HepG2 (cell line): ENCODE results near the gene ZNF451. TPM values are rescaled to one million over a fixed set of nuclear protein-coding genes. Genes with fewer than 3 reads are reported as not detected.

Source experiments
- ATM ChIP-seq: fragments of 450-650 bp; IDR thresholded peaks from 2 replicates; pipeline ENCODE4 v1.7.1; 2017; ENCODE audit warnings: mild to moderate bottlenecking, borderline replicate concordance
- BCLAF1 ChIP-seq: fragments of 450-650 bp; IDR thresholded peaks from 2 replicates; pipeline ENCODE4 v1.6.1; 2017; ENCODE audit warnings: mild to moderate bottlenecking
- ELF3 ChIP-seq: IDR thresholded peaks from 2 replicates; pipeline ENCODE4 v1.6.1; 2016; ENCODE audit warnings: missing genetic modification reagents, missing compliant biosample characterization
- JDP2 ChIP-seq: sonication (generic); formaldehyde crosslinking; IDR thresholded peaks from 2 replicates; pipeline ENCODE4 v1.8.1; 2022; ENCODE audit warnings: missing genetic modification reagents, borderline replicate concordance
- LRRFIP1 ChIP-seq: sonication (generic); formaldehyde crosslinking; conservative IDR thresholded peaks from 2 replicates; pipeline ENCODE4 v1.4.0; 2020; ENCODE audit warnings: missing genetic modification reagents
- MAFG ChIP-seq: sonication (generic); formaldehyde crosslinking; IDR thresholded peaks from 2 replicates; pipeline ENCODE4 v1.5.1; 2020; ENCODE audit warnings: mild to moderate bottlenecking, missing genetic modification reagents
- NAIF1 ChIP-seq: sonication (generic); formaldehyde crosslinking; IDR thresholded peaks from 2 replicates; pipeline ENCODE4 v1.5.0; 2020; ENCODE audit warnings: mild to moderate bottlenecking, missing genetic modification reagents, borderline replicate concordance
- NRL ChIP-seq: sonication (generic); formaldehyde crosslinking; IDR thresholded peaks from 2 replicates; pipeline ENCODE4 v1.5.0; 2020; ENCODE audit warnings: missing genetic modification reagents, mild to moderate bottlenecking, moderate library complexity, borderline replicate concordance
- ONECUT2 ChIP-seq: sonication (generic); formaldehyde crosslinking; IDR thresholded peaks from 2 replicates; pipeline ENCODE4 v1.4.0; 2020; ENCODE audit warnings: missing genetic modification reagents
- POLR2G ChIP-seq: fragments of 200-400 bp; formaldehyde crosslinking; IDR thresholded peaks from 2 replicates; pipeline ENCODE4 v1.6.1; 2018; ENCODE audit warnings: mild to moderate bottlenecking, low read depth, low read length, moderate library complexity
- PRMT3 ChIP-seq: sonication (generic); formaldehyde crosslinking; IDR thresholded peaks from 2 replicates; pipeline ENCODE4 v1.8.1; 2022; ENCODE audit warnings: low read depth, mild to moderate bottlenecking, moderate library complexity, missing genetic modification reagents, borderline replicate concordance
- RNF2 ChIP-seq: fragments of 450-650 bp; conservative IDR thresholded peaks from 2 replicates; pipeline ENCODE4 v1.6.1; 2016; ENCODE audit warnings: low read depth
- SNRNP70 ChIP-seq: fragments of 200-400 bp; formaldehyde crosslinking; IDR thresholded peaks from 2 replicates; pipeline ENCODE4 v1.6.1; 2017; ENCODE audit warnings: mild to moderate bottlenecking, low read depth, low read length, moderate library complexity
- SP140L ChIP-seq: sonication (generic); formaldehyde crosslinking; IDR thresholded peaks from 2 replicates; pipeline ENCODE4 v1.4.0; 2020; ENCODE audit warnings: missing genetic modification reagents, borderline replicate concordance
- STAT5B ChIP-seq: sonication (generic); formaldehyde crosslinking; IDR thresholded peaks from 2 replicates; pipeline ENCODE4 v1.4.0; 2020; ENCODE audit warnings: missing genetic modification reagents
- ZNF484 ChIP-seq: sonication (generic); formaldehyde crosslinking; IDR thresholded peaks from 2 replicates; pipeline ENCODE4 v1.5.1; 2020; ENCODE audit warnings: mild to moderate bottlenecking, low read depth, missing genetic modification reagents, borderline replicate concordance
- ZNF607 ChIP-seq: sonication (generic); formaldehyde crosslinking; IDR thresholded peaks from 2 replicates; pipeline ENCODE4 v1.5.1; 2020; ENCODE audit warnings: missing genetic modification reagents, mild to moderate bottlenecking, borderline replicate concordance
- ZNF644 ChIP-seq: IDR thresholded peaks from 2 replicates; pipeline ENCODE4 v1.6.1; 2016; ENCODE audit warnings: low read depth
- ZNF703 ChIP-seq: sonication (generic); formaldehyde crosslinking; IDR thresholded peaks from 2 replicates; pipeline ENCODE4 v1.5.1; 2020; ENCODE audit warnings: missing genetic modification reagents, mild to moderate bottlenecking, moderate library complexity, borderline replicate concordance
- ZSCAN12 ChIP-seq: sonication (generic); formaldehyde crosslinking; IDR thresholded peaks from 2 replicates; pipeline ENCODE4 v1.9.0; 2021; ENCODE audit warnings: mild to moderate bottlenecking, missing genetic modification reagents
- ZUFSP ChIP-seq: sonication (generic); formaldehyde crosslinking; IDR thresholded peaks from 2 replicates; pipeline ENCODE4 v1.9.0; 2021; ENCODE audit warnings: missing genetic modification reagents, mild to moderate bottlenecking, borderline replicate concordance
- polyA plus RNA-seq, 8 experiments: library from polyadenylated mRNA; depleted of rRNA in 3 of 8; stranded (reverse) in 7 of 8; unstranded in 1 of 8; fragments of >200 nt; fragmentation: Illumina TruSeq in 4 of 8; extraction: Trizol in 4 of 8; gene quantifications; 2 replicates each; pipeline versions ENCODE4 v1.2.1 to v1.2.3, GENCODE V29; 2011 to 2016; ENCODE audit warnings: low read depth in 4 of 8, missing spikeins in 1 of 8, mixed read lengths in 1 of 8; ENCODE audit not compliant: insufficient read depth in 1 of 8
- total RNA-seq, 5 experiments: library from RNA; depleted of rRNA; stranded (reverse); fragments of >200 nt; fragmentation: Illumina TruSeq; extraction: Trizol; gene quantifications; 2 replicates each; pipeline ENCODE4 v1.2.3, GENCODE V29; 2016; ENCODE audit warnings: low read depth in 1 of 5

The ZNF451 gene
- total and polyA plus RNA-seq, 2 of the 13 experiments (the other 11 are each of a cell fraction or from before 2014, with no cell fraction given): 32.1 to 65.7 TPM

GRCh38 chr6:57089687-57090457 is at the start of gene ZNF451 (continued):
- TF ChIP-seq ZNF484 (CRISPR knock-in tag) (no peak; the same call in 1 of the 2 replicates), STAT5B (CRISPR knock-in tag) (peak; percentile 72; the same call in 1 of the 2 replicates), ZNF644 (peak; percentile 46; the same call in 1 of the 2 replicates), ATM (no peak), ZSCAN12 (CRISPR knock-in tag) (no peak), SNRNP70 (no peak), SP140L (CRISPR knock-in tag) (no peak), POLR2G (peak; percentile 91), NRL (CRISPR knock-in tag) (peak; percentile 93), ZNF607 (CRISPR knock-in tag) (peak; percentile 85), BCLAF1 (no peak), ZUFSP (CRISPR knock-in tag) (no peak), LRRFIP1 (CRISPR knock-in tag) (no peak), MAFG (CRISPR knock-in tag) (no peak), ONECUT2 (CRISPR knock-in tag) (no peak), ZNF703 (CRISPR knock-in tag) (no peak), ELF3 (CRISPR knock-in tag) (peak; percentile 94), NAIF1 (CRISPR knock-in tag) (peak; percentile 95), JDP2 (CRISPR knock-in tag) (no peak), PRMT3 (CRISPR knock-in tag) (no peak; the same call in 1 of the 2 replicates), RNF2 (peak; percentile 85)
